GM12878 (cell line): Measurements from ENCODE around the gene VPS8. TPM values are rescaled to one million over a fixed set of nuclear protein-coding genes. Genes with fewer than 3 reads are reported as not detected.

Source experiments
- ATAC-seq: fragments of 200-7000 bp; cut with Tn5 transposase; 3 replicates; pipeline ENCODE4 v1.9.1; 2020; ENCODE audit warnings: mild to moderate bottlenecking, moderate library complexity
- BruUV-seq: library from RNA; stranded (reverse); fragments of 400-500 nt; replicated peaks from 2 replicates; lab custom pipeline; 2021; lab: Mats Ljungman, UMichigan
- CTCF ChIA-PET: fragments of 300-600 bp; sonication (Branson Sonifier 250); formaldehyde crosslinking; extraction: SDS; loops from one replicate; lab custom pipeline; 2021; ENCODE audit warnings: inconsistent platforms; lab: Yijun Ruan, JAX
- POLR2A ChIA-PET: fragments of 350-600 bp; formaldehyde crosslinking; extraction: SDS; loops from one replicate; lab custom pipeline; 2021; ENCODE audit warnings: inconsistent platforms; lab: Charles Lee
- RAD21 ChIA-PET: fragments of 300-600 bp; sonication (Branson Sonifier 250); formaldehyde crosslinking; loops from one replicate; lab custom pipeline; 2023; ENCODE audit warnings: antibody characterized with exemption; ENCODE audit not compliant: unreplicated experiment; lab: Charles Lee
- SMC1A ChIA-PET: fragments of 300-600 bp; sonication (Branson Sonifier 250); formaldehyde crosslinking; loops from one replicate; lab custom pipeline; 2023; ENCODE audit not compliant: unreplicated experiment, uncharacterized antibody; lab: Charles Lee
- DNase-seq: peaks from one replicate; pipeline ENCODE4 v3.0.0-alpha.2; 2011; ENCODE audit warnings: low read depth, low spot score
- FAIRE-seq: peaks from 3 replicates; lab custom pipeline; 2011; peaks lifted over from hg19 to GRCh38; lab: Jason Lieb, UNC
- H2AFZ ChIP-seq: 2 replicates; pipeline ENCODE4 v1.6.0; 2011; ENCODE audit warnings: low read depth, low read length, control low read depth; ENCODE audit not compliant: control insufficient read depth
- H3K27ac ChIP-seq: 2 replicates; pipeline ENCODE4 v1.5.1; 2011; ENCODE audit warnings: control low read depth; ENCODE audit not compliant: control insufficient read depth, insufficient read depth
- H3K27me3 ChIP-seq, 2 experiments: replicated peaks in 1 of 2; 2 replicates each; pipeline versions ENCODE4 v1.6.0 to v1.6.1; 2011; ENCODE audit warnings: low read length in 1 of 2; ENCODE audit not compliant: control insufficient read depth in 2 of 2, insufficient read depth in 2 of 2
- H3K36me3 ChIP-seq, 2 experiments: 2 replicates each; pipeline ENCODE4 v1.5.1; 2011; ENCODE audit warnings: low read length in 1 of 2; ENCODE audit not compliant: control insufficient read depth in 2 of 2, insufficient read depth in 2 of 2
- H3K4me1 ChIP-seq: 2 replicates; pipeline ENCODE4 v1.6.1; 2011; ENCODE audit warnings: mild to moderate bottlenecking, low read length, moderate library complexity, mixed read lengths; ENCODE audit not compliant: control insufficient read depth, insufficient read depth
- H3K4me2 ChIP-seq: 2 replicates; pipeline ENCODE4 v1.6.0; 2011; ENCODE audit warnings: control low read depth; ENCODE audit not compliant: control insufficient read depth, insufficient read depth
- H3K4me3 ChIP-seq: fragments of 200-600 bp; sonication (generic); 2 replicates; pipeline ENCODE4 v1.5.1; 2016
- H3K79me2 ChIP-seq: 2 replicates; pipeline ENCODE4 v1.6.0; 2011; ENCODE audit warnings: low read length; ENCODE audit not compliant: control insufficient read depth, insufficient read depth
- H3K9ac ChIP-seq: 2 replicates; pipeline ENCODE4 v1.8.0; 2011; ENCODE audit warnings: low read length, control low read depth, mixed read lengths; ENCODE audit not compliant: control insufficient read depth, insufficient read depth
- H3K9me3 ChIP-seq: replicated peaks from 3 replicates; pipeline ENCODE4 v1.5.1; 2011; ENCODE audit warnings: mild to moderate bottlenecking, low read length; ENCODE audit not compliant: control insufficient read depth, insufficient read depth
- H4K20me1 ChIP-seq: 2 replicates; pipeline ENCODE4 v1.6.0; 2011; ENCODE audit not compliant: control insufficient read depth, insufficient read depth
- ASH2L ChIP-seq: fragments of 300-600, 200-600 bp; sonication (generic); IDR thresholded peaks from 2 replicates; pipeline ENCODE4 v1.6.1; 2017; ENCODE audit warnings: low read depth, mild to moderate bottlenecking, borderline replicate concordance
- CBX5 ChIP-seq: sonication (generic); IDR thresholded peaks from 2 replicates; pipeline ENCODE4 v1.6.1; 2016; ENCODE audit warnings: low read depth, moderate library complexity, mild to moderate bottlenecking, inconsistent platforms
- CHD1 ChIP-seq: IDR thresholded peaks from 2 replicates; pipeline ENCODE4 v1.6.1; 2012; ENCODE audit warnings: low read depth, low read length, improper control_type of control experiment
- CREB1 ChIP-seq: IDR thresholded peaks from 2 replicates; pipeline ENCODE4 v1.6.1; 2012; ENCODE audit warnings: low read depth, mild to moderate bottlenecking, inconsistent platforms
- EED ChIP-seq: sonication (generic); IDR thresholded peaks from 2 replicates; pipeline ENCODE4 v1.6.1; 2016; ENCODE audit warnings: antibody characterized with exemption, low read depth
- EP300 ChIP-seq, 2 experiments: fragments of 150-350 bp in 1 of 2; IDR thresholded peaks; 2 replicates each; pipeline ENCODE4 v1.6.1; 2011 to 2012; ENCODE audit warnings: low read depth in 2 of 2, low read length in 2 of 2, borderline replicate concordance in 1 of 2, improper control_type of control experiment in 1 of 2, inconsistent platforms in 1 of 2; ENCODE audit not compliant: control insufficient read depth in 1 of 2
- IRF4 ChIP-seq: IDR thresholded peaks from 2 replicates; pipeline ENCODE4 v1.6.1; 2011; ENCODE audit warnings: low read depth, low read length
- JUNB ChIP-seq: IDR thresholded peaks from 2 replicates; pipeline ENCODE4 v1.6.1; 2016; ENCODE audit warnings: antibody characterized with exemption, mild to moderate bottlenecking
- LARP7 ChIP-seq: fragments of 450-650 bp; IDR thresholded peaks from 2 replicates; pipeline ENCODE4 v1.6.1; 2017; ENCODE audit warnings: mild to moderate bottlenecking
- NR2C1 ChIP-seq: fragments of 450-650 bp; IDR thresholded peaks from 2 replicates; pipeline ENCODE4 v1.6.1; 2017; ENCODE audit warnings: antibody characterized with exemption, mild to moderate bottlenecking, moderate library complexity
- PBX3 ChIP-seq: IDR thresholded peaks from 2 replicates; pipeline ENCODE4 v1.6.1; 2011; ENCODE audit warnings: mild to moderate bottlenecking, low read depth, low read length, moderate library complexity; ENCODE audit not compliant: insufficient replicate concordance
- SIN3A ChIP-seq: IDR thresholded peaks from 2 replicates; pipeline ENCODE4 v1.6.1; 2012; ENCODE audit warnings: low read depth, low read length, improper control_type of control experiment
- WGBS: methylation state at CpG from one replicate; pipeline ENCODE4 v1.1.6; 2016; ENCODE audit warnings: low lambda C conversion rate; ENCODE audit not compliant: insufficient replicate concordance, insufficient coverage; ENCODE audit errors: missing lambda C conversion rate; 5-methylcytosine and 5-hydroxymethylcytosine counted together
- in situ Hi-C: fragments of 300-500 bp; cut with MboI; formaldehyde crosslinking; loops from 9 replicates; pipeline ENCODE4 v1.14.3; 2018; ENCODE audit warnings: mixed read lengths
- intact Hi-C: fragments of 100-400 bp; cut with micrococcal nuclease; formaldehyde crosslinking; loops from one replicate; pipeline ENCODE4 v1.14.2; 2022; ENCODE audit not compliant: unreplicated experiment
- polyA plus RNA-seq, 11 experiments: library from polyadenylated mRNA; depleted of rRNA in 4 of 11; unstranded in 6 of 11; stranded (reverse) in 5 of 11; fragments of >200 nt; fragmentation: Nextera tagmentation in 4 of 11; fragmentation: Illumina TruSeq in 1 of 11; extraction: Ambion mirVana in 4 of 11; extraction: Trizol in 1 of 11; gene quantifications; 1 replicate in 1 of 11; 2 replicates in 10 of 11; pipeline versions ENCODE4 v1.2.1 to v1.2.3, GENCODE V29; 2011 to 2016; ENCODE audit warnings: inconsistent platforms in 2 of 11, missing spikeins in 2 of 11, low read depth in 1 of 11
- total RNA-seq, 4 experiments: library from RNA; depleted of rRNA in 3 of 4; stranded (reverse); fragments of >200 nt in 3 of 4; fragmentation: Illumina TruSeq in 1 of 4; extraction: Trizol in 1 of 4; gene quantifications; 2 replicates each; pipeline versions ENCODE4 v1.2.1 to v1.2.3, GENCODE V29; 2013 to 2021
- TF ChIP-seq, protein P1 (sequence below): fragments of 450-650 bp; IDR thresholded peaks from 2 replicates; pipeline ENCODE4 v1.6.1; 2017; ENCODE audit warnings: low read depth, mild to moderate bottlenecking, moderate library complexity

VPS8 gene
- total and polyA plus RNA-seq, 10 of the 15 experiments (the other 5 are each of a cell fraction or from before 2014, with no cell fraction given), result 8.9 to 34.7 (median 20.9) TPM

DNA sequence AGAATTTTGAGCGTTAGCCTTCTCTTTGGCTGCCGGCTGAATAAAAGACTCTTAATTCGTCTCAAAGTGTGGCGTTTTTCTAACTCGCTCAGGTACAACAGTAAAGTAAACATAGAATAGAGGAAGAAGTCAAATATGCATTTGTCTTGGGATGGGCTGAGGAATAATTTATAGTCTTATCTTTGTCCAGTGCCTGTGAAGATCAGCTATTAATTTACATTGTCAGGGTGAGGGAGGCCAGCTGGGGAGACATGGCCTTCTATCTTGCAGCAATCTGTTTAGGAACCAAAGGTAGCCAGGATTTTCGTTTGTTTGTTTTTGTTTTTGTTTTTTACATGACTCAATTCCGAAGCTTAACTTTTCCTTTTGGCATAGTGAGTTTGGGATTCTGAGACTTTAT is 100.2 kb downstream of the VPS8 start:
- no peaks in the 10 kb centered on the region; a peak in 1 of 4 replicates for H3K36me3 ChIP-seq
- POLR2A ChIA-PET, result no interaction called here
- 91% methylated on average over 7 of the region's 7 CpGs for WGBS
- no peaks in the 10 kb centered on the region for H3K79me2 ChIP-seq
- H4K20me1 ChIP-seq, result no peaks in the 10 kb centered on the region
- in situ Hi-C loops, result no loop called here
- no peaks in the 10 kb centered on the region for H3K9me3 ChIP-seq
- FAIRE-seq (no peak), DNase-seq (no peak)
- no peaks in the 10 kb centered on the region for H3K4me1 ChIP-seq
- CTCF ChIA-PET, result no interaction called here
- intact Hi-C loops, result no loop called here
- SMC1A ChIA-PET, result no interaction called here
- no peaks in the 10 kb centered on the region for H3K27me3 ChIP-seq
- H3K27ac ChIP-seq, result no peak overlapping the region
- no peak overlapping the region for H3K9ac ChIP-seq
- H2AFZ ChIP-seq, result no peak overlapping the region
- TF ChIP-seq SIN3A, result no peak
- no peak for TF ChIP-seq CHD1
- no peak for TF ChIP-seq EED
- TF ChIP-seq NR2C1, result no peak
- TF ChIP-seq, all 136 proteins: peak for 0
- ATAC-seq, result no peak
- RAD21 ChIA-PET, result no interaction called here
- Histone ChIP-seq H3K4me2 (no peak overlapping the region), H3K4me3 (no peak overlapping the region)
- no TSS peak for BruUV-seq

DNA sequence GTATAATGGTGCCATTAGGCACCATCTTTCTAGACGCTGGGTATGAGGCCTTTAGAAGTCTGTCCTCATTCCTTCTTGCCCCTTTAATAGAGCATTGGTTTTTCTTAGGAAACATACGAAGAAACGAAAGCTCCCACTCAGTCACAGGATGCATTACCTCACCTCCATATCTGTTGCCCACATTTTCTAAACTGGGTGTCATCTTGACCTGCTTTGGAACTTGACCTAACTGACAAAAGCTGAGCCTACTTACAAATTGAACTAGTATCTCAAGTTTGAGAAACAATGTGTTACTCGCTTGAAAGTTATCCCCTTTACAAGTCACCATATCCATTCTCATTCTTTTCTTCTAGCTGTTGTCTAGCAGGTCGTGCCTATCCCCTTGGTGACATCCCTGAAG is 102.7 kb downstream of the VPS8 start:
- TF ChIP-seq EP300 (IDR thresholded peaks at IDR 0.05; ENCODE audit: borderline replicate concordance in 1 of 2, control insufficient read depth in 1 of 2, low read depth in 2 of 2, low read length in 2 of 2) (no peak), CREB1 (no peak), LARP7 (no peak), PBX3 (no peak), ASH2L (no peak), IRF4 (no peak), CBX5 (no peak), JUNB (no peak)
- TF ChIP-seq, protein P1, sequence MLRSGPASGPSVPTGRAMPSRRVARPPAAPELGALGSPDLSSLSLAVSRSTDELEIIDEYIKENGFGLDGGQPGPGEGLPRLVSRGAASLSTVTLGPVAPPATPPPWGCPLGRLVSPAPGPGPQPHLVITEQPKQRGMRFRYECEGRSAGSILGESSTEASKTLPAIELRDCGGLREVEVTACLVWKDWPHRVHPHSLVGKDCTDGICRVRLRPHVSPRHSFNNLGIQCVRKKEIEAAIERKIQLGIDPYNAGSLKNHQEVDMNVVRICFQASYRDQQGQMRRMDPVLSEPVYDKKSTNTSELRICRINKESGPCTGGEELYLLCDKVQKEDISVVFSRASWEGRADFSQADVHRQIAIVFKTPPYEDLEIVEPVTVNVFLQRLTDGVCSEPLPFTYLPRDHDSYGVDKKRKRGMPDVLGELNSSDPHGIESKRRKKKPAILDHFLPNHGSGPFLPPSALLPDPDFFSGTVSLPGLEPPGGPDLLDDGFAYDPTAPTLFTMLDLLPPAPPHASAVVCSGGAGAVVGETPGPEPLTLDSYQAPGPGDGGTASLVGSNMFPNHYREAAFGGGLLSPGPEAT, result no peak
- WGBS, result 94% methylated on average over 5 of the region's 5 CpGs
- ChIA-PET POLR2A (no interaction called here), RAD21 (no interaction called here), SMC1A (interaction anchor here (1.0 to 1.4 kb wide), 3 partner anchors 9 to 79 kb away, joined by 3 to 5 read pairs (median 3); no protein-coding TSS in a partner anchor), CTCF (no interaction called here)
- intact Hi-C loops (no loop called here), in situ Hi-C loops (no loop called here)
- no peak overlapping the region for H3K27ac ChIP-seq
- BruUV-seq, result no TSS peak
- no peaks in the 10 kb centered on the region for H3K4me1 ChIP-seq
- H3K9me3 ChIP-seq, result no peaks in the 10 kb centered on the region
- ATAC-seq, result no peak
- H3K4me2 ChIP-seq, result no peak overlapping the region
- H3K79me2 ChIP-seq, result no peaks in the 10 kb centered on the region
- H3K4me3 ChIP-seq, result no peak overlapping the region
- H3K9ac ChIP-seq, result no peak overlapping the region
- H3K36me3 ChIP-seq, result no peaks in the 10 kb centered on the region; a peak in 1 of 4 replicates
- H4K20me1 ChIP-seq, result no peaks in the 10 kb centered on the region
- no peak overlapping the region for H2AFZ ChIP-seq
- no peaks in the 10 kb centered on the region for H3K27me3 ChIP-seq
- FAIRE-seq, result no peak
- no peak for DNase-seq
